Lung (tissue), 12 donors: ENCODE results near the gene FAM81B. TPM values are rescaled to one million over a fixed set of nuclear protein-coding genes. Genes with fewer than 3 reads are reported as not detected.
"Not testable (repeated sequence)": the region's sequence is repeated elsewhere in the genome, so short reads cannot be mapped to it uniquely, and the experiment has no call there.

Experiments used
- ATAC-seq: fragments of 200-7000 bp; cut with Tn5 transposase; one replicate; pipeline ENCODE4 v1.9.1; 2020; ENCODE audit warnings: moderate number of reproducible peaks; ENCODE audit not compliant: insufficient read depth, low FRiP score
- DNase-seq, 3 donors: peaks; one replicate each; pipeline ENCODE4 v3.0.0-alpha.2; 2013 to 2017
- H3K27ac ChIP-seq, 2 donors: one replicate each; pipeline ENCODE4 v1.5.1; 2013; ENCODE audit warnings: mild to moderate bottlenecking in 2 of 2, moderate library complexity in 2 of 2, control low read depth in 1 of 2, inconsistent platforms in 1 of 2, low read depth in 1 of 2, low read length in 1 of 2
- H3K27me3 ChIP-seq, 3 donors: one replicate each; pipeline ENCODE4 v1.5.1; 2013; ENCODE audit warnings: low read length in 2 of 3; ENCODE audit not compliant: control insufficient read depth in 3 of 3, insufficient read depth in 3 of 3
- H3K36me3 ChIP-seq, 4 donors: one replicate each; pipeline ENCODE4 v1.5.1; 2013; ENCODE audit warnings: low read length in 4 of 4, mild to moderate bottlenecking in 1 of 4, moderate library complexity in 1 of 4; ENCODE audit not compliant: control insufficient read depth in 4 of 4, insufficient read depth in 4 of 4
- H3K4me1 ChIP-seq, 5 donors: one replicate each; pipeline ENCODE4 v1.5.1; 2013; ENCODE audit warnings: low read length in 5 of 5, mild to moderate bottlenecking in 2 of 5, moderate library complexity in 1 of 5; ENCODE audit not compliant: control insufficient read depth in 5 of 5, insufficient read depth in 5 of 5
- H3K4me3 ChIP-seq: one replicate; pipeline ENCODE4 v1.5.1; 2013; ENCODE audit warnings: mild to moderate bottlenecking, control low read depth, moderate library complexity
- H3K9ac ChIP-seq, 2 donors: one replicate each; pipeline ENCODE4 v1.5.1; 2013; ENCODE audit warnings: low read length in 2 of 2, control low read depth in 1 of 2; ENCODE audit not compliant: insufficient read depth in 1 of 2
- H3K9me3 ChIP-seq, 4 donors: one replicate each; pipeline ENCODE4 v1.5.1; 2013; ENCODE audit warnings: low read length in 3 of 4, mild to moderate bottlenecking in 1 of 4, moderate library complexity in 1 of 4; ENCODE audit not compliant: control insufficient read depth in 4 of 4, insufficient read depth in 3 of 4
- WGBS, 2 donors: extraction: QIAGEN DNeasy Blood & Tissue Kit; methylation state at CpG; one replicate each; pipeline ENCODE4 v1.1.7; 2013; 5-methylcytosine and 5-hydroxymethylcytosine counted together
- polyA plus RNA-seq, 2 donors: library from polyadenylated mRNA; stranded (reverse); fragments of 200-250 nt; gene quantifications; one replicate each; pipeline ENCODE4 v1.2.1, GENCODE V29; 2013
- total RNA-seq, 2 donors: library from RNA; depleted of rRNA in 1 of 2; stranded (reverse); fragments of >200 nt in 1 of 2; gene quantifications; one replicate each; pipeline ENCODE4 v1.2.1, GENCODE V29; 2014 to 2021
- TF ChIP-seq, protein P1 (sequence below): IDR thresholded peaks from 2 replicates; pipeline ENCODE4 v1.5.1; 2012; ENCODE audit warnings: mild to moderate bottlenecking; ENCODE audit errors: control extremely low read depth, extremely low read depth
- donor health status: control.
- donor health status: control.
- donor health status: Bipolar disorder and iron deficiency.
- donor health status: healthy.
- donor health status: DM: yes; HTN: yes; CAD: no.

The FAM81B gene
- total and polyA plus RNA-seq, 4 donors, result 8.6 to 25.5 (median 18.4) TPM

DNA sequence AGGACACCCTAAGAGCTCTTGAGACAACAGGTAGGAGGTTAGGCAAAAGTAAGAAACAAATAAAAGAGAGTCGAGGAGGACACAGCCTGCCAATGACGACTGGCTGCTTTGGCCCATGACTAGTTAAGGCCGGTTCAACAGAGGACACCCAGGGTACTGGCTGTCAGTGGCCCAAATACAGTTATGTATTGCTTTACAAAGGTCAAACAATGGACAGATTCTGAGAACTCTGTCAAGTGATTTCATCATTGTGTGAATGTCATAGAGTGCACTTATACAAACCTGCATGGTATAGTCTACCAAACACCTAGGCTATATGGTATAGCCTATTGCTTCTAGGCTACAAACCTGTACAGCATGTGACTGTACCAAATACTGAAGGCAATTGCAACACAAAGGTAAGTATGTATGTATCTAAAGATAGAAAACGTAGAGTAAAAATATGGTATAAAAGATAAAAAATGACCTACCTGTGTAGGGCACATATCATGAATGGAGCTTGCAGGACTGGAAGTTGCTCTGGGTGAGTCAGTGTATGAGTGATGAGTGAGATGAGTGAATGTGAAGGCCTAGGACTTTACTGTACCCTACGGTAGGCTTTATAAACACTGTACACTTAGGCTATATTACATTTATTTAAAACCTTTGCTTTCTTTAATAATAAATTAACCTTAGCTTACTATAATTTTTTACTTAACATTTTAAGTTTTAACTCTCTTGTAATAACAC is 6.5 kb upstream of the FAM81B start:
- H3K9ac ChIP-seq, result no peak overlapping the region
- H3K36me3 ChIP-seq, result no peaks in the 10 kb centered on the region
- no peaks in the 10 kb centered on the region for H3K9me3 ChIP-seq
- DNase-seq (no peak), ATAC-seq (no peak)
- TF ChIP-seq, protein P1, sequence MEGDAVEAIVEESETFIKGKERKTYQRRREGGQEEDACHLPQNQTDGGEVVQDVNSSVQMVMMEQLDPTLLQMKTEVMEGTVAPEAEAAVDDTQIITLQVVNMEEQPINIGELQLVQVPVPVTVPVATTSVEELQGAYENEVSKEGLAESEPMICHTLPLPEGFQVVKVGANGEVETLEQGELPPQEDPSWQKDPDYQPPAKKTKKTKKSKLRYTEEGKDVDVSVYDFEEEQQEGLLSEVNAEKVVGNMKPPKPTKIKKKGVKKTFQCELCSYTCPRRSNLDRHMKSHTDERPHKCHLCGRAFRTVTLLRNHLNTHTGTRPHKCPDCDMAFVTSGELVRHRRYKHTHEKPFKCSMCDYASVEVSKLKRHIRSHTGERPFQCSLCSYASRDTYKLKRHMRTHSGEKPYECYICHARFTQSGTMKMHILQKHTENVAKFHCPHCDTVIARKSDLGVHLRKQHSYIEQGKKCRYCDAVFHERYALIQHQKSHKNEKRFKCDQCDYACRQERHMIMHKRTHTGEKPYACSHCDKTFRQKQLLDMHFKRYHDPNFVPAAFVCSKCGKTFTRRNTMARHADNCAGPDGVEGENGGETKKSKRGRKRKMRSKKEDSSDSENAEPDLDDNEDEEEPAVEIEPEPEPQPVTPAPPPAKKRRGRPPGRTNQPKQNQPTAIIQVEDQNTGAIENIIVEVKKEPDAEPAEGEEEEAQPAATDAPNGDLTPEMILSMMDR, result no peak
- H3K4me1 ChIP-seq, result no peaks in the 10 kb centered on the region
- no peak overlapping the region for H3K4me3 ChIP-seq
- WGBS, 2 donors, result 77 to 91% methylated on average over 5 of the region's 5 CpGs
- no peak overlapping the region for H3K27ac ChIP-seq
- no peaks in the 10 kb centered on the region for H3K27me3 ChIP-seq

DNA sequence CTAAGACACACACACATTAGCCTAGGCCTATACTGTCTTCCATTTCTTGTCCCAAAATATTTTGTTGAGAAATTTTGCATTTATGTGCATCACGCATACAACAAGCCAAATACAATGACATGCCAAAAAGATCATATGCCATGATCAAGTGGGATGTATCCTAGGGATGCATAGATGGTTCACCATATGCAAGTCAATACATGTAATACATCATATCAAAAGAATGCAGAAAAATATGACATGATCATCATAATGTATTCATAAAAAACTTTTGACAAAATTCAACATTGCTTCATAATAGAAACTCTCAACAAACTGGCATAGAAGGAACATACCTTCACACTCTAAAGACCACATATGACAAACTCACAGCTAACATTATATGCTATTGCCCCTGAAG is 5.8 kb upstream of the FAM81B start:
- H3K36me3 ChIP-seq, result no peaks in the 10 kb centered on the region
- ATAC-seq (no peak), DNase-seq (no peak)
- no peak overlapping the region for H3K4me3 ChIP-seq
- H3K9me3 ChIP-seq, result no peaks in the 10 kb centered on the region
- TF ChIP-seq, protein P1, result no peak
- H3K27ac ChIP-seq, result no peak overlapping the region
- no peaks in the 10 kb centered on the region for H3K27me3 ChIP-seq
- WGBS, 2 donors, result 96 to 100% methylated on average over 1 of the region's 1 CpG
- H3K9ac ChIP-seq, result no peak overlapping the region
- H3K4me1 ChIP-seq, result no peaks in the 10 kb centered on the region

DNA sequence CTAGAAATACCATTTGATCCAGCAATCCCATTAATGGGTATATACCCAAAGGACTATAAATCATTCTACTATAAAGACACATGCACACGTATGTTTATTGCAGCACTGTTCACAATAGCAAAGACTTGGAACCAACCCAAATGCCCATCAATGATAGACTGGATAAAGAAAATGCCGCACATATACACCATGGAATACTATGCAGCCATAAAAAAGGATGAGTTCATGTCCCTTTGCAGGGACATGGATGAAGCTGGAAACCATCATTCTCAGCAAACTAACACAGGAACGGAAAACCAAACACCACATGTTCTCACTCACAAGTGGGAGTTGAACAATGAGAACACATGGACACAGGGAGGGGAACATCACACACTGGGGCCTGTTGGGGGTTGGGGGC is 799 bp downstream of the FAM81B start:
- H3K36me3 ChIP-seq, H3K27me3 ChIP-seq, DNase-seq, H3K27ac ChIP-seq, ATAC-seq, H3K9ac ChIP-seq, H3K4me1 ChIP-seq, H3K9me3 ChIP-seq, H3K4me3 ChIP-seq: not testable (repeated sequence)
- 87 to 100% methylated on average over 2 to 3 of the region's 3 CpGs for WGBS, 2 donors

GRCh38 chr5:95392593-95393182 is 1.5 kb downstream of the FAM81B start:
- H3K4me1 ChIP-seq, result no peaks in the 10 kb centered on the region
- H3K27me3 ChIP-seq, result no peaks in the 10 kb centered on the region
- WGBS, 2 donors, result 0 to 6% methylated on average over 1 of the region's 1 CpG
- no peaks in the 10 kb centered on the region for H3K9me3 ChIP-seq
- DNase-seq (peak; percentile 31 to 78 (median 54)), ATAC-seq (no peak)
- H3K4me3 ChIP-seq, result no peak overlapping the region
- TF ChIP-seq, protein P1, result no peak
- H3K9ac ChIP-seq, result no peak overlapping the region
- no peaks in the 10 kb centered on the region for H3K36me3 ChIP-seq
- H3K27ac ChIP-seq, result no peak overlapping the region
